ENCODE measurements around the gene KY.

KY gene

GRCh38 chr3:134636406-134636805 is 14.4 kb downstream of the KY start:
- no peaks in the 10 kb centered on the region for H3K36me3 ChIP-seq (ENCODE audit: control insufficient read depth in 2 of 2, insufficient read depth in 2 of 2, low read length in 2 of 2)
- no peak overlapping the region for H3K9ac ChIP-seq (ENCODE audit: low read depth in 1 of 2, low read length in 2 of 2)
- H3K4me1 ChIP-seq (ENCODE audit: control insufficient read depth in 2 of 2, insufficient read depth in 2 of 2, low read length in 2 of 2): no peaks in the 10 kb centered on the region
- H3K4me3 ChIP-seq (ENCODE audit: low read length in 2 of 2): no peak overlapping the region
- H3K27ac ChIP-seq (ENCODE audit: low read depth in 2 of 2, low read length in 2 of 2): no peak overlapping the region
- peaks cover 0 to 3% of the 10 kb centered on the region in 2 donors for H3K9me3 ChIP-seq (ENCODE audit: control insufficient read depth in 2 of 2, low read length in 2 of 2)
- H3K27me3 ChIP-seq (ENCODE audit: control insufficient read depth in 2 of 2, insufficient read depth in 2 of 2, low read length in 2 of 2): no peaks in the 10 kb centered on the region

DNA sequence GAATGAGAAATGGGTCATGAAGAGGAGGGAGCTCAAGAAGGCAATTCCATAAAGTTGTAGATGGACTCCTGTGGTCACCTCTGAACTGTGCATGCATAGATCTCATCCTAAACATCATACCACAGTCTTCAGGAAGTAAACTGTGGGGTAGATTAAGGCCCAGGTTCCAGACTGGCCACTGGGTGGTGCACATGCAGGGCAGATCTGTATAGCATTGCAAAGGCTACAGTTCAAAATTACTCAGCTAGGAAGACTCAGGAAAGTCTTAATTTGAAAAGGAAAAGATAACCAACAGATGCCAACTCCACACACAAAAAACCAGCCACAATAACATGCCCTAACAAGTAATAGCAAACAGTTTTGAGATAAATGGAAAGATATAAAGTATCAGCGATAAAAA is 20.3 kb downstream of the KY start:
- Histone ChIP-seq H3K4me1 (ENCODE audit: control insufficient read depth in 2 of 2, insufficient read depth in 2 of 2, low read length in 2 of 2) (no peaks in the 10 kb centered on the region), H3K27me3 (ENCODE audit: control insufficient read depth in 2 of 2, insufficient read depth in 2 of 2, low read length in 2 of 2) (no peaks in the 10 kb centered on the region), H3K27ac (ENCODE audit: low read depth in 2 of 2, low read length in 2 of 2) (no peak overlapping the region), H3K36me3 (ENCODE audit: control insufficient read depth in 2 of 2, insufficient read depth in 2 of 2, low read length in 2 of 2) (no peaks in the 10 kb centered on the region), H3K4me3 (ENCODE audit: low read length in 2 of 2) (no peak overlapping the region), H3K9me3 (ENCODE audit: control insufficient read depth in 2 of 2, low read length in 2 of 2) (peaks cover 3 to 5% of the 10 kb centered on the region in 2 donors), H3K9ac (ENCODE audit: low read depth in 1 of 2, low read length in 2 of 2) (no peak overlapping the region)

- Histone ChIP-seq H3K4me3 (ENCODE audit: low read length in 2 of 2) (no peak overlapping the region), H3K27me3 (ENCODE audit: control insufficient read depth in 2 of 2, insufficient read depth in 2 of 2, low read length in 2 of 2) (no peaks in the 10 kb centered on the region), H3K4me1 (ENCODE audit: control insufficient read depth in 2 of 2, insufficient read depth in 2 of 2, low read length in 2 of 2) (no peaks in the 10 kb centered on the region), H3K9ac (ENCODE audit: low read depth in 1 of 2, low read length in 2 of 2) (no peak overlapping the region), H3K9me3 (ENCODE audit: control insufficient read depth in 2 of 2, low read length in 2 of 2) (peaks cover 3 to 5% of the 10 kb centered on the region in 2 donors), H3K36me3 (ENCODE audit: control insufficient read depth in 2 of 2, insufficient read depth in 2 of 2, low read length in 2 of 2) (no peaks in the 10 kb centered on the region), H3K27ac (ENCODE audit: low read depth in 2 of 2, low read length in 2 of 2) (no peak overlapping the region)
Measured at GRCh38 chr3:134628884-134629283, 21.9 kb downstream of the KY start.

DNA sequence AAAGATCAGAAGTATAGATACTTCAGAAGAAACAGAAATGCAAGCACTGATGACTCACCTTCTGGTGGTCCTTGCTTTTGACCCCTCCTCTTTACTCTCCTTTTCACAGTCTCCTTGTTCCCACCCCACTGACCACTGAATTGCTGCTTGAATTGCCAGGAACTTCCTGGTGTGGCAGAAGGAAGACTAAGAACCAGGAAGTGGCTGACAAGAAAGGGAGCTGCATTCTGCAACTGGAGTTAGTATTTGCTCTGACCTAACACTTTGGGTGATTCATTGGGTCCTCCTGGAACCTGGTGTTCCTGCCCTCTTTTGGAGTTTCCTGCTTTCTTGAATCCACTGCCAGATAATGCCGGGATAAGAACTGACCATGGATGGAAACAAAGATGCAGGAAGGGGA is 23.0 kb downstream of the KY start:
- H3K4me3 ChIP-seq (ENCODE audit: low read length in 2 of 2): no peak overlapping the region
- no peaks in the 10 kb centered on the region for H3K36me3 ChIP-seq (ENCODE audit: control insufficient read depth in 2 of 2, insufficient read depth in 2 of 2, low read length in 2 of 2)
- H3K9me3 ChIP-seq (ENCODE audit: control insufficient read depth in 2 of 2, low read length in 2 of 2): peaks cover 0 to 5% of the 10 kb centered on the region in 2 donors
- H3K27ac ChIP-seq (ENCODE audit: low read depth in 2 of 2, low read length in 2 of 2): no peak overlapping the region
- H3K4me1 ChIP-seq (ENCODE audit: control insufficient read depth in 2 of 2, insufficient read depth in 2 of 2, low read length in 2 of 2): no peaks in the 10 kb centered on the region
- no peak overlapping the region for H3K9ac ChIP-seq (ENCODE audit: low read depth in 1 of 2, low read length in 2 of 2)
- no peaks in the 10 kb centered on the region for H3K27me3 ChIP-seq (ENCODE audit: control insufficient read depth in 2 of 2, insufficient read depth in 2 of 2, low read length in 2 of 2)

DNA sequence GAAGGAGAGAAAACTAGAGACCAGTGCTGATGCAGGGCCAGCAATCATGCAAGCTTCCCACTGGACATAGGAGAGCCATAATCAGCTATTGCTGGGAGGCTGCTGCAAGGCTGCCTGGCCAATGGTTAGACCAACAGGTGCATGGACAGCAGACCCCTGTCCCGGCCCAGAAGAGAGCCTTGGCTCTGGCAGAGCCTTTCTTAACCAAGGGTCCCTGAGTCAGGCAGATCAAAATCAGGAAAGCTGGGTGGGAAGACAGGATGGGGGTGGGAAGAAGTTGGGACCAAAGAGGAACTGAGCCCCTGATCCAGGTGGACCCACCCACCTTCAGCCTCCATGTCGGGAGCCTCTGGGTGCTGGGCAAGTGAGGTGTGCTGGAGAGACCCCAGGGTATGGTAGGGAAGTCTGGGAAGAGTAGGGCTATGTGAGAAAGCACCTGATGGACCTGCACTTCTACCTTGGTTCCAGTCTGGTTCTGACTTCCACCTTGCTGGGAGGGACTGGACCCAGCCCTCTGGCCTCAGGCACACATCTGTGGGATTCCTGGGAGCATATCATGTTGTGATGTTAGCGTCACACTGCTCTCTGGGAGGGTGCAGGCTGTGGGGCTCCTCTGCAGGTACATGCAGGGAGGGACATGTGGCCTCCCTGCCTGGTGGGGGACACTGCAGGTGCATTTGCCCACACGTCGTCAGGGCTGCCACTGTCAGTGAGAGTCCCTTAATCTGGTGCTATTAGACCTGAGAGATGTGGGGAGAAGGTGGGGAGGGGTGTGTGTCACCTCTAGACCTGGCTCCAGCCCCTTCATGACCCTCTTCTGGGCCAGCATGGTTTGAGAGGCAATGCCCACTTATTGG is 24.7 kb downstream of the KY start:
- Histone ChIP-seq H3K9me3 (ENCODE audit: control insufficient read depth in 2 of 2, low read length in 2 of 2) (peaks cover 0 to 4% of the 10 kb centered on the region in 2 donors), H3K4me1 (ENCODE audit: control insufficient read depth in 2 of 2, insufficient read depth in 2 of 2, low read length in 2 of 2) (no peaks in the 10 kb centered on the region), H3K4me3 (ENCODE audit: low read length in 2 of 2) (no peak overlapping the region), H3K27ac (ENCODE audit: low read depth in 2 of 2, low read length in 2 of 2) (no peak overlapping the region), H3K9ac (ENCODE audit: low read depth in 1 of 2, low read length in 2 of 2) (no peak overlapping the region), H3K36me3 (ENCODE audit: control insufficient read depth in 2 of 2, insufficient read depth in 2 of 2, low read length in 2 of 2) (no peaks in the 10 kb centered on the region), H3K27me3 (ENCODE audit: control insufficient read depth in 2 of 2, insufficient read depth in 2 of 2, low read length in 2 of 2) (no peaks in the 10 kb centered on the region)

- Histone ChIP-seq H3K27ac (ENCODE audit: low read depth in 2 of 2, low read length in 2 of 2) (no peak overlapping the region), H3K9ac (ENCODE audit: low read depth in 1 of 2, low read length in 2 of 2) (no peak overlapping the region), H3K4me3 (ENCODE audit: low read length in 2 of 2) (no peak overlapping the region), H3K4me1 (ENCODE audit: control insufficient read depth in 2 of 2, insufficient read depth in 2 of 2, low read length in 2 of 2) (no peaks in the 10 kb centered on the region), H3K36me3 (ENCODE audit: control insufficient read depth in 2 of 2, insufficient read depth in 2 of 2, low read length in 2 of 2) (no peaks in the 10 kb centered on the region), H3K9me3 (ENCODE audit: control insufficient read depth in 2 of 2, low read length in 2 of 2) (peaks cover 0 to under 1% of the 10 kb centered on the region in 2 donors), H3K27me3 (ENCODE audit: control insufficient read depth in 2 of 2, insufficient read depth in 2 of 2, low read length in 2 of 2) (no peaks in the 10 kb centered on the region)
Measured at GRCh38 chr3:134625462-134625861, 25.4 kb downstream of the KY start.

DNA sequence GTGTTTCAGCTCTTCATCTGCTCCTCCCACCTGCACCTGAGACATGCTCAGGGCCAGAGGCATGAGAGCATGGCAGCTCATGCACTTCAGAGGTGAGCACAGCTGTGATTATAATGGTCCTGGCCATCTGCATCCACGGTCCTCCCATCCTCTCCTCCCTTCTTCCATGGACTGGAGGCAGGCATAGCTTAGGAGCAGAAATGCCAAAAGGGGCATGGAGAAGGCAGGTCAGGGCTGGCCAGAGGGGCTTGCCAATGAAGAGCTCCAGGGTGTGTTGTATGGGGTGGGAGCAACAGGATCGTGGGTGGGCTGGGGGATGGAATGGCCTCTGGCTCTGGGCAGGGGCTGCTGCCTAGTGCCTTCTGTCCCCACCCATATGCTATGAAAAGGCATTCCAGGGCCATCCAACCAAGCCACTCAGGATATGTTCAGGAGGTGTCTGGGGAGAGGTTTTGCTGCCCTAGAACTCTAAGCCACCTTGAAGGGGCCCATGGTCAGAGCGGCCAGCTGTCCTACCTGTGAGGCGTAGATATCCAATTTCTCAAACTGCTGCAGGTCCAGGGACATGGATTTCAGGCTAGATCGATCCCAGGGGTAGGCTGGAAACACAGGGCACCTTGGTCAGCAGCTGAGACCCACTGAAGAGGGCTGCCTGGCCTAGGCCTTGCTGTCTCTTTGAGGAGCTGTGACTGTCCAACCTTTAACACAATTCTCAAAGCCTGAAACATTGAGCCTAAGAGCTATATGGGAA is 26.1 kb downstream of the KY start:
- H3K27me3 ChIP-seq (ENCODE audit: control insufficient read depth in 2 of 2, insufficient read depth in 2 of 2, low read length in 2 of 2): no peaks in the 10 kb centered on the region
- no peak overlapping the region for H3K9ac ChIP-seq (ENCODE audit: low read depth in 1 of 2, low read length in 2 of 2)
- H3K4me1 ChIP-seq (ENCODE audit: control insufficient read depth in 2 of 2, insufficient read depth in 2 of 2, low read length in 2 of 2): no peaks in the 10 kb centered on the region
- no peak overlapping the region for H3K4me3 ChIP-seq (ENCODE audit: low read length in 2 of 2)
- no peak overlapping the region for H3K27ac ChIP-seq (ENCODE audit: low read depth in 2 of 2, low read length in 2 of 2)
- no peaks in the 10 kb centered on the region for H3K9me3 ChIP-seq (ENCODE audit: control insufficient read depth in 2 of 2, low read length in 2 of 2)
- H3K36me3 ChIP-seq (ENCODE audit: control insufficient read depth in 2 of 2, insufficient read depth in 2 of 2, low read length in 2 of 2): no peaks in the 10 kb centered on the region

DNA sequence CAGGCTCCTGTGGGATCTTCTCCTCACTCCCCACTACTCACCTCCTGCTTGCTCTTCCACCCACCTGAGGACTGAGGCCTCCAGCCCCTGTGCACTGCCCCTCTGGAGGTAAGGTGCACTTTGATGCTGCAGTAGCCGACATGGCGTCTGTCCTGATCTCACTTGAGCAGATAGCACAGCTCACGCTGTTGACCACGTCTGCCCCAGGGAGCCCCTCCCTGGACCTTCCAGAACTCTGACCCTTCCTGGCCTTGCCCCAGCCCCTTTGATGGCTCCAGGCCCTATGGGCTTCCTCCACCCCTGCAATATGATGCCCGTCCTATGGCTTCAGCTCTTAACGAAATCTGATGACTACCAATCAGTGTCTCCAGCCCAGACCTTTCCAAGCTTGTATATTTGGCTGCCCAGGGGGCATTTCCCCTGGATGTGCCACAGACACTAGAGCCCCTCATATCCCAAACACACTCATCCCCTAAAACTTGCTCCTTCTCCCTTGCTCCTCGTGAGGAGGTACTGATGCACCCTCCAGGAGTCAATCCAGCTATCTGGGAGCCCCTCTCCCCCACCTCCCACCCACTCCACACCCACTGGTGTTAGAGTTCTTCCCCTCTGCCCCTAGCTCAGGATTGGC is 27.1 kb downstream of the KY start:
- Histone ChIP-seq H3K4me3 (ENCODE audit: low read length in 2 of 2) (no peak overlapping the region), H3K27ac (ENCODE audit: low read depth in 2 of 2, low read length in 2 of 2) (no peak overlapping the region), H3K9me3 (ENCODE audit: control insufficient read depth in 2 of 2, low read length in 2 of 2) (no peaks in the 10 kb centered on the region), H3K9ac (ENCODE audit: low read depth in 1 of 2, low read length in 2 of 2) (no peak overlapping the region), H3K4me1 (ENCODE audit: control insufficient read depth in 2 of 2, insufficient read depth in 2 of 2, low read length in 2 of 2) (no peaks in the 10 kb centered on the region), H3K36me3 (ENCODE audit: control insufficient read depth in 2 of 2, insufficient read depth in 2 of 2, low read length in 2 of 2) (no peaks in the 10 kb centered on the region), H3K27me3 (ENCODE audit: control insufficient read depth in 2 of 2, insufficient read depth in 2 of 2, low read length in 2 of 2) (no peaks in the 10 kb centered on the region)

GRCh38 chr3:134622806-134623365 is 27.9 kb downstream of the KY start:
- H3K9me3 ChIP-seq (ENCODE audit: control insufficient read depth in 2 of 2, low read length in 2 of 2): no peaks in the 10 kb centered on the region
- H3K4me1 ChIP-seq (ENCODE audit: control insufficient read depth in 2 of 2, insufficient read depth in 2 of 2, low read length in 2 of 2): no peaks in the 10 kb centered on the region
- no peak overlapping the region for H3K9ac ChIP-seq (ENCODE audit: low read depth in 1 of 2, low read length in 2 of 2)
- no peaks in the 10 kb centered on the region for H3K27me3 ChIP-seq (ENCODE audit: control insufficient read depth in 2 of 2, insufficient read depth in 2 of 2, low read length in 2 of 2)
- H3K4me3 ChIP-seq (ENCODE audit: low read length in 2 of 2): no peak overlapping the region
- no peak overlapping the region for H3K27ac ChIP-seq (ENCODE audit: low read depth in 2 of 2, low read length in 2 of 2)
- no peaks in the 10 kb centered on the region for H3K36me3 ChIP-seq (ENCODE audit: control insufficient read depth in 2 of 2, insufficient read depth in 2 of 2, low read length in 2 of 2)

GRCh38 chr3:134621854-134622253 is 29.0 kb downstream of the KY start:
- Histone ChIP-seq H3K27ac (ENCODE audit: low read depth in 2 of 2, low read length in 2 of 2) (no peak overlapping the region), H3K9ac (ENCODE audit: low read depth in 1 of 2, low read length in 2 of 2) (no peak overlapping the region), H3K36me3 (ENCODE audit: control insufficient read depth in 2 of 2, insufficient read depth in 2 of 2, low read length in 2 of 2) (no peaks in the 10 kb centered on the region), H3K4me1 (ENCODE audit: control insufficient read depth in 2 of 2, insufficient read depth in 2 of 2, low read length in 2 of 2) (no peaks in the 10 kb centered on the region), H3K27me3 (ENCODE audit: control insufficient read depth in 2 of 2, insufficient read depth in 2 of 2, low read length in 2 of 2) (no peaks in the 10 kb centered on the region), H3K4me3 (ENCODE audit: low read length in 2 of 2) (no peak overlapping the region), H3K9me3 (ENCODE audit: control insufficient read depth in 2 of 2, low read length in 2 of 2) (no peaks in the 10 kb centered on the region)
